Smooth muscle cell (in vitro differentiated cells): ENCODE results near the gene GBGT1. TPM values are rescaled to one million over a fixed set of nuclear protein-coding genes. Genes with fewer than 3 reads are reported as not detected.

Source experiments
- DNase-seq: peaks from one replicate; lab custom pipeline; 2025; ENCODE audit not compliant: unreplicated experiment; lab: John Stamatoyannopoulos, UW
- H2AFZ ChIP-seq: fragments of 200-600 bp; sonication (generic); 2 replicates; pipeline ENCODE4 v1.6.0; 2016; ENCODE audit warnings: antibody characterized with exemption, low read depth, mild to moderate bottlenecking
- H3F3A ChIP-seq: fragments of 200-600 bp; sonication (generic); 2 replicates; pipeline ENCODE4 v1.6.0; 2017; ENCODE audit warnings: antibody characterized with exemption, low read depth
- H3K27ac ChIP-seq: fragments of 200-600 bp; sonication (generic); 2 replicates; pipeline ENCODE4 v1.5.1; 2016; ENCODE audit warnings: low read depth, mild to moderate bottlenecking
- H3K27me3 ChIP-seq: fragments of 200-600 bp; sonication (generic); 2 replicates; pipeline ENCODE4 v1.6.1; 2016; ENCODE audit warnings: low read depth, mild to moderate bottlenecking
- H3K36me3 ChIP-seq: fragments of 200-600 bp; sonication (generic); 2 replicates; pipeline ENCODE4 v1.5.1; 2016; ENCODE audit warnings: low read depth
- H3K4me1 ChIP-seq: fragments of 200-600 bp; sonication (generic); 2 replicates; pipeline ENCODE4 v1.5.1; 2016; ENCODE audit warnings: low read depth
- H3K4me2 ChIP-seq: fragments of 200-600 bp; sonication (generic); 2 replicates; pipeline ENCODE4 v1.6.0; 2016; ENCODE audit warnings: mild to moderate bottlenecking
- H3K4me3 ChIP-seq: fragments of 200-600 bp; sonication (generic); 2 replicates; pipeline ENCODE4 v1.5.1; 2016; ENCODE audit warnings: mild to moderate bottlenecking
- H3K79me2 ChIP-seq: fragments of 200-600 bp; sonication (generic); 2 replicates; pipeline ENCODE4 v1.6.0; 2016; ENCODE audit warnings: low read depth, mild to moderate bottlenecking
- H3K9ac ChIP-seq: fragments of 200-600 bp; sonication (generic); 2 replicates; pipeline ENCODE4 v1.6.0; 2016; ENCODE audit warnings: low read depth
- H3K9me3 ChIP-seq: fragments of 200-600 bp; sonication (generic); replicated peaks from 2 replicates; pipeline ENCODE4 v1.5.1; 2016; ENCODE audit warnings: low read depth
- H4K20me1 ChIP-seq: fragments of 200-600 bp; sonication (generic); 2 replicates; pipeline ENCODE4 v1.6.0; 2016; ENCODE audit warnings: low read depth
- CTCF ChIP-seq: fragments of 200-600 bp; sonication (generic); IDR thresholded peaks from 2 replicates; pipeline ENCODE4 v1.5.1; 2017; ENCODE audit warnings: borderline replicate concordance, mild to moderate bottlenecking, antibody characterized with exemption; ENCODE audit not compliant: insufficient read depth, poor library complexity, severe bottlenecking
- WGBS: methylation state at CpG from one replicate; pipeline ENCODE4 v1.1.7; 2016; ENCODE audit warnings: low lambda C conversion rate; 5-methylcytosine and 5-hydroxymethylcytosine counted together
- polyA plus RNA-seq: library from polyadenylated mRNA; unstranded; fragments of >200 nt; fragmentation: Nextera tagmentation; extraction: Ambion mirVana; gene quantifications from 2 replicates; pipeline ENCODE4 v1.2.1, GENCODE V29; 2016
- total RNA-seq: library from RNA; depleted of rRNA; stranded (reverse); fragments of >200 nt; gene quantifications from 2 replicates; pipeline ENCODE4 v1.2.3, GENCODE V29; 2014

Gene GBGT1
- total and polyA plus RNA-seq, 2 experiments from 2014 or later = 4.5 to 11.3 TPM

GRCh38 chr9:133127340-133127981 is 36.3 kb downstream of the GBGT1 start:
- Histone ChIP-seq H3K4me3 (no peak overlapping the region), H3K79me2 (peaks cover 19% of the 10 kb centered on the region), H3K9ac (no peak overlapping the region), H3F3A (peaks cover 5% of the 10 kb centered on the region), H3K4me2 (no peak overlapping the region), H3K27ac (no peak overlapping the region), H3K27me3 (no peaks in the 10 kb centered on the region), H3K4me1 (no peaks in the 10 kb centered on the region), H2AFZ (no peak overlapping the region), H4K20me1 (peaks cover 91% of the 10 kb centered on the region), H3K36me3 (no peaks in the 10 kb centered on the region), H3K9me3 (no peaks in the 10 kb centered on the region)
- no peak for TF ChIP-seq CTCF
- 88% methylated on average over 23 of the region's 23 CpGs for WGBS
- no peak for DNase-seq

- TF ChIP-seq CTCF = no peak
- H3K27me3 ChIP-seq = no peaks in the 10 kb centered on the region
- no peak overlapping the region for H2AFZ ChIP-seq
- H3K79me2 ChIP-seq = peaks cover 13% of the 10 kb centered on the region
- no peaks in the 10 kb centered on the region for H3K9me3 ChIP-seq
- H3F3A ChIP-seq = peaks cover 8% of the 10 kb centered on the region
- H3K4me2 ChIP-seq = peak overlapping the region; percentile 28
- H3K4me1 ChIP-seq = no peaks in the 10 kb centered on the region
- H3K4me3 ChIP-seq = no peak overlapping the region
- 91% methylated on average over 17 of the region's 17 CpGs for WGBS
- peaks cover 91% of the 10 kb centered on the region for H4K20me1 ChIP-seq
- H3K36me3 ChIP-seq = no peaks in the 10 kb centered on the region
- no peak for DNase-seq
- H3K27ac ChIP-seq = no peak overlapping the region
- no peak overlapping the region for H3K9ac ChIP-seq
These were observed 36.9 kb downstream of the GBGT1 start for GRCh38 chr9:133126697-133127339.

- H3K27ac ChIP-seq = no peak overlapping the region
- peak overlapping the region; percentile 28 for H3K4me2 ChIP-seq
- no peak for DNase-seq
- no peak for TF ChIP-seq CTCF
- no peaks in the 10 kb centered on the region for H3K9me3 ChIP-seq
- no peaks in the 10 kb centered on the region for H3K36me3 ChIP-seq
- H3K4me3 ChIP-seq = no peak overlapping the region
- H2AFZ ChIP-seq = no peak overlapping the region
- H3K4me1 ChIP-seq = no peaks in the 10 kb centered on the region
- 60% methylated on average over 23 of the region's 24 CpGs for WGBS
- H4K20me1 ChIP-seq = peaks cover 89% of the 10 kb centered on the region
- H3K9ac ChIP-seq = no peak overlapping the region
- peaks cover 9% of the 10 kb centered on the region for H3K79me2 ChIP-seq
- peaks cover 12% of the 10 kb centered on the region for H3F3A ChIP-seq
- H3K27me3 ChIP-seq = no peaks in the 10 kb centered on the region
These were observed 37.6 kb downstream of the GBGT1 start for GRCh38 chr9:133125941-133126696.
